ENCODE data around the gene UBA7.
"Not testable (repeated sequence)": the region's sequence is repeated elsewhere in the genome, so short reads cannot be mapped to it uniquely, and the experiment has no call there.

The UBA7 gene, protein sequence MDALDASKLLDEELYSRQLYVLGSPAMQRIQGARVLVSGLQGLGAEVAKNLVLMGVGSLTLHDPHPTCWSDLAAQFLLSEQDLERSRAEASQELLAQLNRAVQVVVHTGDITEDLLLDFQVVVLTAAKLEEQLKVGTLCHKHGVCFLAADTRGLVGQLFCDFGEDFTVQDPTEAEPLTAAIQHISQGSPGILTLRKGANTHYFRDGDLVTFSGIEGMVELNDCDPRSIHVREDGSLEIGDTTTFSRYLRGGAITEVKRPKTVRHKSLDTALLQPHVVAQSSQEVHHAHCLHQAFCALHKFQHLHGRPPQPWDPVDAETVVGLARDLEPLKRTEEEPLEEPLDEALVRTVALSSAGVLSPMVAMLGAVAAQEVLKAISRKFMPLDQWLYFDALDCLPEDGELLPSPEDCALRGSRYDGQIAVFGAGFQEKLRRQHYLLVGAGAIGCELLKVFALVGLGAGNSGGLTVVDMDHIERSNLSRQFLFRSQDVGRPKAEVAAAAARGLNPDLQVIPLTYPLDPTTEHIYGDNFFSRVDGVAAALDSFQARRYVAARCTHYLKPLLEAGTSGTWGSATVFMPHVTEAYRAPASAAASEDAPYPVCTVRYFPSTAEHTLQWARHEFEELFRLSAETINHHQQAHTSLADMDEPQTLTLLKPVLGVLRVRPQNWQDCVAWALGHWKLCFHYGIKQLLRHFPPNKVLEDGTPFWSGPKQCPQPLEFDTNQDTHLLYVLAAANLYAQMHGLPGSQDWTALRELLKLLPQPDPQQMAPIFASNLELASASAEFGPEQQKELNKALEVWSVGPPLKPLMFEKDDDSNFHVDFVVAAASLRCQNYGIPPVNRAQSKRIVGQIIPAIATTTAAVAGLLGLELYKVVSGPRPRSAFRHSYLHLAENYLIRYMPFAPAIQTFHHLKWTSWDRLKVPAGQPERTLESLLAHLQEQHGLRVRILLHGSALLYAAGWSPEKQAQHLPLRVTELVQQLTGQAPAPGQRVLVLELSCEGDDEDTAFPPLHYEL

DNA sequence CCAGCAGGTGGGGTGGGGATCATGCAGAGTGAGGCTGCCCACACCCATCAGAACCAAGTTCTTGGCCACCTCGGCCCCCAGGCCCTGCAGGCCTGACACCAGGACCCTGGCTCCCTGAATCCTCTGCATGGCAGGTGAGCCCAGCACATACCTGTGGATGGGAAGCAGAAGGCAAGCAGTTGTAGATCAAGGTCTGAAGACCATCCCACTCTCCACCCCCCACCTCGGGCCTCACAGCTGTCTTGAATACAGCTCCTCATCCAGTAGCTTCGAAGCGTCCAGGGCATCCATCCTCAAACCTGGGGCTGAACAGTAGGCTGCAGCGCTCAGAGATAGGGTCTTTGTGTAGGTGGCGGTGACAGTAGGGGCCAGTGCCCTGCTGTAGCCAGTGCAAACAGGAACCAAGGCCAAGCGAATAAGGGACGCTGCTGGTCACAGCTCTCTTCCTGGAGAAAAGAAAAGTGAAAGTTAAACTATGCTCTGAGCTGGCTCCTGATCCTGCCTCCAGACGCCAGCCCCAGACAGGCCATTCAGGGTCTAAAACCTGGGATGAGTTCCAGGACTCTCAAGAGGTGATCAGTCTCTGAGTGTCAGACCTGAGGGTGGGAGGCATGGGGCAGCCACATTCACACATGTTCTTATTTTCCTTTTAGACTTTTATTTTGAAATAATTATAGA is at the start of gene UBA7:
UBA7 (minus strand) TSS at position 457 of the 678 bp plus-strand sequence; CDS start at position 291, 166 bp downstream.
- peak; percentile 59 for DNase-seq (ENCODE audit: low spot score)

DNA sequence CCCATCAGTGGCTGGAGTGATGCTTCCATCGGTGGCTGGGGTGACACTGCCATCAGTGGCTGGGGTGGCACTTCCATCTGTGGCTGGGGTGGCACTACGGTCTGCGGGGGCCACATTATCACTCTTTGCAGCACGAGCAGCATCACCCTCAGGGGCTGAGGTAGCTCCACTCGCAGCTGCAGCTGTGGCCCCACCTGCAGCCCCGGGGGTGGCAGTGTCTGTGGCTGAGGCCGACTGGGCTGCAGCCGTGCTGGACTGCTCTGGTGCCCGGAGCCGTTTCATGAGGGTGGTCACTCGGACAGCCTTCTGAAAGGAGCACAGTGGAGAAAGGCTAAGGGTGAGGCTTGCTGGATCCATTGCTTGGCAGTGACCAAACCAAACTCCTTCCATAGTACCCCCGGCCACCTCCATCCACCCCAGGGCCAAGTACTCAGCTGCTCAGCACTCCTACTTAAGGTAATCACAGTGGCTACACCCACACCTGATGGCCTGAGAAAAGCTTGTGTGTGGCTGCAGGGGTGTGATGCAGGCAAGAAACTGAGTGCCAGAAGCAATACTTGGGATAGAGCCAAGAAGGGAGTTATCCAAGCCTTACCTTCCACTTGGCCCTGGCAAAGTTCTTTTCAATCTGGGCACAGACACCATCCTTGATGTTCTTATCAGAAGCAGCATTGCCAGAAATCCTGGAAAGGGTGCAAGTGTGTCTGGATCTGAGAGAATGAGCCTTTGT is 46.0 kb upstream of the UBA7 start:
- DNase-seq (ENCODE audit: low spot score): no peak

DNA sequence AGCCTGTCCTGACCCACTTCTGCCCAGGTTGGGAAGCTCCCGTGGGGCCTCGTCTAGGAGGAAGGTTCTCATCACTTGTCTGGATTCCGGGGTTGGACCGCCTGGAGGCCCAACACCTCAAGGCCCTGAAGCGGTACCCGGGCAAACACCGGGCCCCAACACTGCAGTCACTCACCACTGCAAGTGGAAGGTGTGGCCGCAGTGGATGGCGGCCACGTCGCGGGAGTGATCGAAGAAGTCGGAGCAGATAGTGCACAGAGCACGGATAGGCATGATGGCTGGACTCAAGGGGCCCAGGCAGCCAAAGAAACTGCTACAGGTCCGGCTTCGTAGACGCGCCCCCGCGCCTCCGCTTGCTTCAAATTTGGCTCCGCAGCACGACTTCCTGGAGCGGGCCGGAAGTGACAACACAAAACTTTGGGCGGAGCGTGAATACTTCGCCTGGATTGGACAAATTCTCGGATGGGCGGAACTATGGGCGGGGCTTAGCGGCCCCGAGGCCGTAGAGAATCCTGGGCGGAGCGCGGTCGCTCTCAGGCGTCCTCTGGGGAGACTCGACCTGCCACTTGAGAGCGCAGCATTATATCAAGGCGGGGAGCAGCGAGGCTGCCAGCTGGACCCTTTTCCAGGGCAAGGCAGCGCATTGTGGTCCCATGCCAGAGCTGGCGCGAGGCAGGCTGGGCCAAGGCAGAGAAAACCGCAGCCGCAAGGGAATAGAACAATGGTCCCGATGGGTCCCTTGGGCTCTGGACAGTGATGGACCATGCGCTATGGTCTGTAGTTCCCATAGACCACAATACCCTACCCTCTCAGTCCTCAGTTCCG is 42.6 kb upstream of the UBA7 start, which contains the start of gene TRAIP:
TRAIP (minus strand) TSS at position 384 of the 825 bp plus-strand sequence; CDS start at position 273, 111 bp downstream.
- peak; percentile 96 for DNase-seq (ENCODE audit: low spot score)

DNA sequence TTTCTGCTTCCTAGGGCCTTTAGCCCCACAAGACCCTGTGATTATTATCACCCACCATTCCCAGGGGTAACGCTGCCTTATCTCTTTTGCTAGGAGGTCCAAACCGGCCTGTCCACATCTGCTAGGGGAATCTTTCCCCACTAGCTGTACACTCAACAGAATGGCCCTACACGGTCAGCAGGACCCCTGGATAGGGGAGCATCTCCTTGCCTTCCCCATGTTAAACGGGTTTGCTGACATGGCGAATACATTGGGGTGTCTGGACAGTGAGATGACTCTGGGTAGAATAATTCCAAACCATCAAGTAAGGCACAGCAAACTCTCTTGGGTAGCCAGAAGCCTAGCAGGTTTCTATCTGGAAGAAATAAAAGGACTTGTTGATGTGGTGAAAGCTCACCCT is 41.9 kb upstream of the UBA7 start:
- DNase-seq (ENCODE audit: low spot score): no peak

DNA sequence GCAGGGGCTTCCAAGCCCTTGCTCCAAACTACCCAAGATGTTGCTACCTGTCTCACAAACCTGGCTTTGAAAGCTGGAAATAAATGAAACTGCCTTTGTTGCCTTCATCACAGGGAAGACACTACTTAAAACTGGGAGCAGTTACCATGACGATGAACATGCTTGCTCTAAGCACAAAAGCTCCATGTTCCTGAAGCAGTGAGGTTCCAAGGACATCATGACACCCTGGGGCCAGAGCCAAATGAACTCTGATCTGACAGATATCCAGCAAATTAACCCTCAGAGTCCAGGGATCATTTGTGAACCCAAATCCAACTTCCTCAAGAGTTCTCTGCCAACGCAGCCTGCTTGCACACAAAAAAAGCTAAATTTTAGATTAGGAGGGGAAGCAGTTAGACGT is 31.9 kb upstream of the UBA7 start:
- DNase-seq (ENCODE audit: low spot score): no peak

DNA sequence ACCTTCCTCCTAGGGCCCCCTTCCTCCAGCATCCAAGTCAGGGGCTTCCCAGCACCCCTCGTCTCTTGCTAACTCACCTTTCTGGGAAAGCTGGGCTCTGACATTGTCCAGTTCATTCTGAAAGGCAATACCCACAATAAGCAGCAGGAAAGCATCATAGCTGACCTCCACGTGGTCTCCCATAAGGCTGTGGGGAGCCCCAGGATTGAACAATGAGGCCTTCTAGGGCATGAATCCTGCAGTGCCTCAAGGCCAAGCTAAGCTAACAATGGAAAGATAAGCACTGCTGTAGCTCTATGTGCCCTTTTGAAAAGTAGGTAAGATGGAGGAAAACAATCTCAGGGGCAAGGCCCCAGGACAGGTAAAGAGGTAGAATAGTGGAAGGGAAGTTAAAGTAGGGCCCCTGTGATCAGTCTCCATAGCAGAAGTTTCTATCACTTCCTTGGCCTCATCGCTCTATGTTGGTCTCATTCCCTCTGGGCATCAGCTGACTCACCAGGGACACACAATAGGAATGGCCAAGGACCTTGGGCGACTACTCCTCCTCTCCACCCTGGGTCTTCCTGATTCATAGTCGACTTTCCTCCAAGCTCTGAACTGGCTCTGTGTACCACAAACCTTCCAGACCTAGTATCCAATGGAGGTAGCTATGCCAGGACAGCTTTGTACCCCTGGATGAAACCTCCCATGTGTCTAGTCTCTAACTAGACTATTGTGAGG is 30.9 kb upstream of the UBA7 start:
- DNase-seq (ENCODE audit: low spot score): no peak

DNA sequence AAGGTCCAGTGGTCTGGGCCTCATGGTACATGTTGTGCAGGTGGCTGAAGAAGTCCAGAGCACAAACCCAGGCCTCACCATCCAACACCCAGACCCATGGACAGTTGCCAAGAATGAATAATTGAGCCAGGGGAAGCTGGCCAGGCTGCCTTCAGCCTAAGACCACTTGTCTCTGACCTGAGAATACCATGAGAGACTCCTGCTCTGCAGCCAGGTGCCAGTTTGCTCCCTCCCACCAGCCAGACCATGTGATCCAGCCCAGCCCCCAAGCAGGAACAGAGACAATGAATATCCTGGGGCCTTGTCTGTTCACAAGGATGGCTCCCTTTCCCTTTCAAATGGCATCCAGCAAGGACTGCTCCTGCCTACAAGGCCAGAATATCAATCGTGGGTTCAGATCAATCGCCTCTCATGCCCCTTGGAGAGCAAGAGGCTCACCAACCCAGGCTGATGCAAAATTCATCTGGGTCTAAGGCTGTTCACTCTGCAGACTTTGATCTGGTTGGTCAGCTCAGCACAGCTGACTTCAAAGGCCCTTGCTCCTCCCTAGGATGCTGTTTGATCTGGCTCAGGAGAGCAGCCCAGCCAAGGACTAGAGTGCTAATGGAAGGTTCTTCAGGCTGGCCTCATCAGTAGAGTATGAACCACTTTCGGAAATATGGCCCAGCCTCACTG is 29.2 kb upstream of the UBA7 start:
- no peak for DNase-seq (ENCODE audit: low spot score)

DNA sequence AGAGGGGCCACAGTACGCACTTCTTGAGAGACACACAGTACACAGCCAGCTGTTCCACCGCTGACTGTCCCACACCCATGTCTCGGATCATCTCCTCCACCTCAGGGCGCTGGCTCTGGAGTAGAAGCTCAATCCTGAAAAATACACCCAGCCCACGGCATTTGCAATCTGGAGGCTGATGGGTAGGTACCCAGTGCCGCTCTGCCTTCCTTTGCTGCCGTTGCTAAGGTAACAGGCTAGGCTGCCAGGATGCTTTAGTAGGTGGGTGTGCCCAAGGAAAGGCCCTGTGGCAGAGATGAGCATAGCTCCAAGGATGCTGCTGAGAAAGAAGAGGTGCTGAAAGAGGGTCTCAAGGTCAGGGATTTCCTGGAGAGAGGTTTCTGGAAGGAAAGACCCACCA is 28.1 kb upstream of the UBA7 start:
- DNase-seq (ENCODE audit: low spot score): no peak

DNA sequence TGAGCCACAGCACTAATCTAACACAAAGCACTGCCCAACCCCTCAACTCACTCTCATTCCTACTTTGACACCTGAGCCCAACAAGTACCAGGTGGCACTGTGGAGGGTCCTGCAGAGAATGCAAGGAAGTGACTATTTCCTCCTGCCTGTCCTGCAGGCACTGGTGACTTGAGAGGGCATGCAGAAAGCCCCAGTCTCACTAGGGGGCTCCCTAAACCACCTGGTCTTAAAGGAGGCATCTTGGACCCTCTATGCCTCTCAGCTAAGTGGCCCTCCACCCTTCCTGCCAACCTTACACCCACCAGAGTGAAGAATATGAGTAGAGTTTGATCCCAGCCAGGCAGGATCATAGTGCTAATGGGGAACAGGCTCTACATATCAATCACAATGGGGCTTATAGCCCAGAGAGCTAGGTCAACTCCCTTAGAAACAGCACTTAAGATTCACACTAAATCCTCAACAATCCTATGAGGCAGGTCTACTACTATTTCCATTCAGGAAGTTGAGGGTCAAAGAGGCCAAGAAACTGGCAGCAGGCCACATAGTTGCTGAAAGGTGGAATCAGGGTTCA is 27.5 kb upstream of the UBA7 start:
- DNase-seq (ENCODE audit: low spot score): no peak

DNA sequence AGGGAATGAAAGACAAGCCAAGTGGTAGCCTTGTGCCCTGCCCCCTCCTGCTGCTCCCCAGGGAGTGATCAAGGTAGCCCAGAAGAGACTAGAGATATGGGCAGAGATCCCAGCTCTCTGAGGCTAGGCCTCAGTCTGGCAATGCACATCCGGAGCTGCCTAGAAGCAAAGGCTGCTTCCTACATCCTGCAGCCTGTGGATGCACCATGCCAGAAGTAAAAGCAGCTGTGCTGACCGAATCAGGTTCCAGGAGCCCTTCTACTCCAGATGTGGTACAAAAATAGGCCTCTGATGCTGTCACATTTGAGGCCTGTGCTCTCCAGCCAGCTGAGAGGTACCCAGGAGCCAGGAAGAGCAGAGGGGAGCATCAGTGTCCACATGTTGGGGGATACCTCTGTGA is 26.6 kb upstream of the UBA7 start:
- DNase-seq (ENCODE audit: low spot score): no peak

DNA sequence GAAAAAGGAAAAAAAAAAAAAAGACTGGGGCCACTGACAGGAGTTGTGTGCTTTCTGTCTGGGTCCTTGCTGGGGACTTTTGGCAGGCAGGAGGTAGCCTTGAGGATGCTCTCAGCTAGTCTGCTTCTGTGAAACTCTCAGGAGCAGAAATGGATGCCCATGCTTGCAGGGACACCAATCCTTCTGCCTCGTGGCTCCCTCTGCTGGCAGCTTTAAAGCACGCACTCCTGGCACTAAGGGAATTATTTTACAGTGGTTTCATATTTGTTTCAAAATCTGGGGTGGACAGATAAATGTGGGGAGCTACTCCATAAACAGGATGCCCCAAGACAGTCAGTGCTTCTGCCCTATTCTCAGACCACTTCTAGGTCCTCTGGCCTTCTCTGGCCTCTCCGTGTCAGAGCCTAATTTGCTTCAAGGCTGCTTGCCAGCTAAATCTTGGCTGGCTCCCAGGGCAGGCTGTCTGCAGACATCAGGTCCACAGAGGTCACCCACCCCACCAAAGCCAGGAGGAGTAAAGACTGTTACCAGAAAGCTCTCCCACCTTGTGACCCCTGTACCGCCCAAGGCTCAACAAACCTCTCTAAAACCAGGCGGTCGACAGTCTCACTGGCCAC is 25.5 kb upstream of the UBA7 start:
- DNase-seq (ENCODE audit: low spot score): peak; percentile 86

DNA sequence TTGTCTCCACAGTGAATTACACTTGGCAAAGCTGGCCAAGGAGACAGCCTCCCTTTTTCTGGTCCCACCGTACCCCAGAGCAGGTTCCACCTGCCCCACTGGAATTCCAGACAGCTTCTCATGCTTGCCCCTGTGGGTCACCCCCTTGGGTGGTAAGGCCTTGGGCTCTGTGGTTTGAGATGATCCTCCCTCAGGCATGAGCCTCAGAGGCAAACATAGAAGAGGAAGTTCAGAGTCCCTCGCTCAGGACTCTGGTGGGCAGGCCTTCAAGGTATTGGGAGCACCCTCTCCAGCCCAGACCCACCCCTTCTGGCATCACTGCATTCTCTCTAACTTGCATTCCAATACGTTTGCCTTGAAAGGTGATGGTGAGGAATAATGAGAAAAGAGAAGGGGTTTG is 17.6 kb upstream of the UBA7 start:
- DNase-seq (ENCODE audit: low spot score): no peak

DNA sequence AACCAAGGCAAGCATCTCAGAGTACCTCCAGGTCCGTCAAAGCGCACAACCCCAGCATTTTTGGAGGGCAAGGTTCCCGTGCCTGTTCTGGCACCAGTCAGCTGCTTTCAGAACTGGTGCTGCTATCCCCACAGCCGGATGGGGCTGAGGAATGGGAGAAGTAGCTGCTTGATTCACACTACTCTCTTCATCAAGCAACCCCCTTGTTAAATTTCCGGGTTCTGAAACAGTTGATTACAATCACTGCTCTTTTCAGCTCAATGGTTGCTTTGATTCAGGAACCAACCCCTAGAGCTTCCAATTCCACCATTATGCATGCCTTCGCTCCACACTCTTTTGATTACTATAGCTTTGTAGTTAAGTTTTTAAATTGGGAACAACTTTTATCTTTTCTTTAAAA is 12.3 kb upstream of the UBA7 start:
- DNase-seq (ENCODE audit: low spot score): no peak

DNA sequence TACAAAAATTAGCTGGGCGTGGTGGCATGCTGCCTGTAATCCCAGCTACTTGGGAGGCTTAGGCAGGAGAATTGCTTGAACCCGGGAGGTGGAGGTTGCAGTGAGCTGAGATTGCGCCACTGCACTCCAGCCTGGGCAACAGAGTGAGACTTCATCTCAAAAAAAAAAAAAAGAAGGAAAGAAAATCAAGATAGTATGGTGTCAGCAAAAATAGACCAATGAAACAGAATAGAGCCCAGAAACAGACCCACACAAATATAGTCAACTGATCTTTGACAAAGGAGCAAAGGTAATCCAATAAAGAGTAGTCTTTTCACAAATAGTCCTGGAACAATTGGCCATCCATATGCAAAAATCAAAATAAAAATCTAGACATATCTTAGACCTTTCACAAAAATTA is 9.4 kb upstream of the UBA7 start:
- DNase-seq (ENCODE audit: low spot score): not testable (repeated sequence)

DNA sequence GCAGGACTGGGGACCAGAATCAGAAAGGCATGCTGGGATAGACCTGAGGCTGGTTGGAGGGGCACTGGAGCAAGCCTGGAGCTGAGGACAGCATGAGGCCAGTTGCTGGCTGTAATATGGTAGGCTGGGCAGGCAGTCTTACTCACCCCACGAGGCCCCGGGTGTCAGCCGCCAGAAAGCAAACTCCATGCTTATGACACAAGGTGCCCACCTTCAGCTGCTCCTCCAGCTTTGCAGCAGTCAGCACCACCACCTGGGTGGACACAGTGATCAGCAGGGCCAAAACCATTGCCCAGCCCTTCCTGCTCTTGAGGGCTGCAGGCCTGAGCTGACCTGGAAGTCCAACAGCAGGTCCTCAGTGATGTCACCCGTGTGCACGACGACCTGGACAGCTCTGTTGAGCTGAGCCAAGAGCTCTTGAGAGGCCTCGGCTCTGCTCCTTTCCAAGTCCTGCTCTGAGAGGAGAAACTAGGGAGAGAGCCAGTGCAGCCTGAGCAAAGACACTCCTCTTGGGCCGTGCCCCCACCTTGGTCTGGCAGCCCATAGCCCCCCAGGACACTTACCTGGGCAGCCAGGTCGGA is 747 bp downstream of the UBA7 start:
- no peak for DNase-seq (ENCODE audit: low spot score)

DNA sequence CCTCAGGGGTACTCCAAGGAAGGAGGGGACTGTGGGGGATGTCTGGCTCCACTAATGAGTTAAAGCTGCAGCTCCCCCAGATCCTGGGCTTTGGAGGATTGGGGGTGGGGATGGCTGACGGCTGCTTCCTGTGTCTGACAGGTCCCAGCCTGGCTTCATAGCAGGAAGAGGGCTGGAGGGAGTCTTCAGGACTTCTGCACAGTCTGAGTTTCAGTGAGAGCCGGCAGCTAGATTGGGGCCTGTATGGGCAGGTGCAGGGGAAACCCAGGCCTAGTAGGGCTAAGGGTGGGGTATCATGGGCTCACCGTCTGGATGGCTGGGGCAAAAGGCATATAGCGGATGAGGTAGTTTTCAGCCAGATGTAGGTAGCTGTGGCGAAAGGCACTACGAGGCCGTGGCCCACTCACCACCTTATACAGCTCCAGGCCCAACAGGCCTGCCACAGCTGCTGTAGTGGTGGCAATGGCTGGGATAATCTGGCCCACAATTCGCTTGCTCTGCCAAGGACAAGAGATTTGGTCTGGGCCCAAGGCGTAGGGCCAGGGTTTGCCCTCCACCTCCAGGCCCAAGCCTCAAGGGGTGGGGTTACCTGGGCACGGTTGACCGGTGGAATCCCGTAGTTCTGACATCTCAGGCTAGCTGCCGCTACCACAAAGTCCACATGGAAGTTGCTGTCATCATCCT is 6.2 kb downstream of the UBA7 start:
- DNase-seq (ENCODE audit: low spot score): no peak

DNA sequence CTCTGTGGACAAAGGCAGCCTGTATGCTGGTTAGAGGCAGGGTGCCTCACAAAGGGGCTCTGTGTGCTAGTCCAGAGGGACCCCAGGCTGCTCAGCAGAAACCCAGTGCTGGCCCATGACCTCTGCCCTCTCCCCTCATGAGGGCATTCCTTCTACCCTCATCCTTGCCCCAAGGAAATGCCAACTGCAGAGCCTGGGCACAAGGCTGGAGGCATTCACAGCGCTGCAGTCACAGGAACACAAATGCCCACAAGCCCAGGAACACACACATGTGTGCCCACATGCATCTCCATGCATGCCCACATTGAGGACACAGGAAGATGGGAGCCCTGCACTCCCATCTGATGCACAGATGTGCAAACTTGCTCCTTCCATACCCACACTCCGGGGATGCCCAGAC is 6.9 kb downstream of the UBA7 start:
- DNase-seq (ENCODE audit: low spot score): no peak

Data from hematopoietic multipotent progenitor cell treated with erythropoietin and hydrocortisone succinate and interleukin-3 and kit ligand, for 15 days (in vitro differentiated cells).